Tibial nerve (tissue), 4 donors: ENCODE data around the gene ZNF837. TPM values are rescaled to one million over a fixed set of nuclear protein-coding genes. Genes with fewer than 3 reads are reported as not detected.

ENCODE experiments used
- DNase-seq, 2 donors: peaks; one replicate each; pipeline ENCODE4 v3.0.0-alpha.2; 2019; ENCODE audit warnings: low spot score in 2 of 2
- H3K27ac ChIP-seq, 4 donors: fragments of 200-600 bp; sonication (generic) in 3 of 4; one replicate each; pipeline ENCODE4 v1.5.1; 2017 to 2019; ENCODE audit warnings: mild to moderate bottlenecking in 1 of 4
- H3K27me3 ChIP-seq, 2 donors: fragments of 200-600 bp; sonication (generic) in 1 of 2; one replicate each; pipeline versions ENCODE4 v1.5.1 to v1.6.0; 2017 to 2019
- H3K36me3 ChIP-seq, 3 donors: fragments of 200-600 bp; sonication (generic); one replicate each; pipeline ENCODE4 v1.5.1; 2018 to 2019
- H3K4me1 ChIP-seq, 4 donors: fragments of 200-600 bp; sonication (generic) in 3 of 4; one replicate each; pipeline ENCODE4 v1.5.1; 2017 to 2019
- H3K4me3 ChIP-seq, 4 donors: fragments of 200-600 bp; sonication (generic) in 3 of 4; one replicate each; pipeline ENCODE4 v1.5.1; 2017 to 2019; ENCODE audit warnings: mild to moderate bottlenecking in 1 of 4, moderate library complexity in 1 of 4
- H3K9me3 ChIP-seq, 4 donors: fragments of 200-600 bp; sonication (generic) in 3 of 4; one replicate each; pipeline ENCODE4 v1.5.1; 2017 to 2019
- CTCF ChIP-seq, 5 experiments: fragments of 200-600 bp in 3 of 5; fragments of 450-650 bp in 2 of 5; sonication (generic) in 3 of 5; IDR thresholded peaks; one replicate each; pipeline ENCODE4 v1.5.1; 2016 to 2019; ENCODE audit warnings: antibody characterized with exemption in 5 of 5, mild to moderate bottlenecking in 3 of 5, moderate library complexity in 2 of 5
- EP300 ChIP-seq, 2 donors: sonication (generic); formaldehyde crosslinking; IDR thresholded peaks; one replicate each; pipeline ENCODE4 v1.6.1; 2017; ENCODE audit warnings: antibody characterized with exemption in 2 of 2, mild to moderate bottlenecking in 1 of 2
- POLR2A ChIP-seq, 2 donors: fragments of 450-650 bp; IDR thresholded peaks; one replicate each; pipeline ENCODE4 v1.6.1; 2017; ENCODE audit warnings: antibody characterized with exemption in 2 of 2, mild to moderate bottlenecking in 2 of 2, moderate library complexity in 2 of 2
- WGBS, 2 donors: methylation state at CpG; one replicate each; pipeline ENCODE4 v1.1.5; 2018; 5-methylcytosine and 5-hydroxymethylcytosine counted together
- total RNA-seq, 4 donors: library from RNA; depleted of rRNA; stranded (reverse); fragments of >200 nt; gene quantifications; one replicate each; pipeline ENCODE4 v1.1.0, GENCODE V29; 2016

The ZNF837 gene
- total RNA-seq, 4 donors from 2014 or later: 1.3 to 6.9 (median 2.6) TPM

DNA sequence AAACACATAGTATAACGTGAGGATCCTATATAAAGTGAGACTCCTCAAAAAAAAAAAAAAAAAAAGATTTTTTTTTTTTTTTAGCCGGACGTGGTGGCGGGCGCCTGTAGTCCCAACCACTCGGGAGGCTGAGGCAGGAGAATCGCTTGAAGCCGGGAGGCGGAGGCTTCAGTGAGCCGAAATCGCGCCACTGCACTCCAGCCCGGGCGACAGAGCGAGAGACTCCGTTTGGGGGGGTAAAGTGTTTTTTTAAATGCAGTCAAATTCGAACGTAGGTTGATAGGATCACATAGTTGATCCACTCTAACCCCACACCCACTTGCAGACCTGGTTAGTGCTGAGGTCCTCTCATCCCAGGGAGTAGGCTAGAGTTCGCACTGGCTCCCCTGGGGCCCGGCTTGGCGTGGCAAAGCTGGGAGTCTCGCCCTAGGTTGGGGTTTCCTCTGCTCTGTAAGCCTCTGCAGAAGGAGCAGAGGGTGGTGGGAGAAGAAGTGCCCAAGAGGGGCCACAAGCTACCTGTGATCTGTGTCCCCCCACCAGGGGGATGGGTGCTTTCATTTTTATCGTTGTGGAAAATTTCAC is 21.1 kb upstream of the ZNF837 start:
- DNase-seq: no peak
- Histone ChIP-seq H3K27me3 (peaks cover 0 to 14% of the 10 kb centered on the region in 2 donors), H3K27ac (peak overlapping the region in 3 of 4 donors; percentile 76 to 90 (median 90)), H3K36me3 (peaks cover 0 to 9% (median 0%) of the 10 kb centered on the region in 3 donors), H3K4me1 (peaks cover 0 to 27% (median 15%) of the 10 kb centered on the region in 4 donors), H3K4me3 (peak overlapping the region; percentile 51 to 79 (median 58)), H3K9me3 (no peaks in the 10 kb centered on the region)
- TF ChIP-seq CTCF (IDR thresholded peaks at IDR 0.05): peak in 1 of 5 experiments; percentile 14
- TF ChIP-seq EP300 (IDR thresholded peaks at IDR 0.05): no peak
- 33 to 38% methylated on average over 23 of the region's 23 CpGs for WGBS, 2 donors

DNA sequence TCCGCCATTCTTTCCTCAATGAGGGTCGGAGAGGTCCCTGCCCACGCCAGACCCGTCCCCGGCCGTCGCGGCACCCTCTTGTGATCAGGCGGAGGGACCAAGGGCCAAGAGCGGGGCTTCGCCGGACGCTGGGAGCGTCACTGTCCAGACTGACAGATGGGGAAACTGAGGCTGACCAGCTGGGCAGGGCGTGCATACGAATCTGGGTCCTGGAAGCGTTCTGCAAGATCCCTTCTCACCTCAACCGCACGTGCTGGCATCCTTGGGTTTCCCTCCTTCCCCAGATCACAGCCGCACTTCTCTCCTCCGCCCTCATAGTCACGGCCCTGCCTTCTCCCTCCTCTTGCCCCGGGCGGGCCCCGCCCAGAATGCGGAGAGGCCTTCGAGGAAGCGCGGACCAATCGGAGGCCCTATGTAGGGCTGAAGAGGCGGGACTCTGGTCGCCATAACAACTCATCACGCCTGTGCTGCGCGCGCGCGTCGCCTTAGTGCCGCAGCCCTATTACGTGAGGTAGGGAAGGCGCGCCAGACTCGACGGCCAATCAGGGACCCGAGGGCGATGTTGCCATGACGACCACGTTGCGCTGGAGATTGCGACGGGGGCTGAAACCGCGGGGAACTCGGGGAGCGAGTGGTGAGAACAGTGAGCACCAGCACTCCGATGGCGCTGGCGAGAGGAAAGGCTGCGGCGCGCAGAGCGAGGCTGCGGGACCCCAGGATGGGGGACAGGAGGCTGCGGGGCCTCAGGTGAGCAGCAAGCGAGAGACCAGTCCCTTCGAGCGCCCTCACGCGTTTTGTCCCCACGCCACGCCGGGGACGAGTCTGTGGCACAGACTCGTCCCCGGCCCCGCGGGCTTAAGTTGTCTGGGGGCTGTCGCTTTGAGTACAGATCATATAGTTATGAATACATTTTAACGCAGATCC is 20.3 kb upstream of the ZNF837 start:
- H3K36me3 ChIP-seq: peaks cover 0 to 9% (median 0%) of the 10 kb centered on the region in 3 donors
- peak; percentile 75 to 89 for TF ChIP-seq EP300 (IDR thresholded peaks at IDR 0.05)
- TF ChIP-seq CTCF (IDR thresholded peaks at IDR 0.05): peak in 1 of 5 experiments; percentile 12
- peak; percentile 34 to 69 for TF ChIP-seq POLR2A (IDR thresholded peaks at IDR 0.05)
- peak; percentile 100 for DNase-seq
- 1 to 2% methylated on average over 43 to 63 of the region's 80 CpGs for WGBS, 2 donors
- peak overlapping the region; percentile 51 to 79 (median 58) for H3K4me3 ChIP-seq
- peak overlapping the region in 3 of 4 donors; percentile 76 to 90 (median 90) for H3K27ac ChIP-seq
- peaks cover 0 to 19% of the 10 kb centered on the region in 2 donors for H3K27me3 ChIP-seq
- H3K4me1 ChIP-seq: peaks cover 0 to 29% (median 15%) of the 10 kb centered on the region in 4 donors
- H3K9me3 ChIP-seq: no peaks in the 10 kb centered on the region

DNA sequence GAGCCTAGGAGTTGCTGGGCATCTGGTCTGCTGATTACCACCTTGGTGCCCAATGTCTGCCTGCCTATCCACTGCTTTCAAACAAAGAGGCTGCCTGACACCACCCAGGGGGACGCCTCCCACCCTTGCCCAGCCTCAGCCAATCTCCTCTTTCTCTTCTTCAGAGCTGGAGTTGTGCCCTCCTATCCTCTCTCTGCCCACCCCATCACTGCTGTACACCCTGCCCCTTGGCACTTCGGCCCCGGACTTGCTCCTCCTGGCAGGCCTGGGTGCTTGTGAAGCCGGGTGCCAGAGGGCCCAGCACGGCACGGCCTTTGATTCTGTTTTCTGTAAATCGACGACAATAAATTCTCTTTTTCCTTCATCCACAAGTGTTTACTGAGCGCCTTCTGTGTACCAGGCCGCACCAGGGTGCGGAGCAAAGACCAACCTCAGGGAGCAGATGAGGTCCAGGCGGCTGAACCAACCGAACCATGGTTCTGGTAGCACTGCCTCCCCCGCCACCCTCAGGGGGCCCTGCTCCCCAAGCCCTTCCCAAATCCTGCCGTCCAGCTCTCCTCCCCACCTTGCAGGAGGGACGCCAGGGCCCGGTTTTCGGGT is 19.6 kb upstream of the ZNF837 start:
- Histone ChIP-seq H3K4me3 (peak overlapping the region; percentile 51 to 79 (median 58)), H3K9me3 (no peaks in the 10 kb centered on the region), H3K4me1 (peaks cover 0 to 35% (median 15%) of the 10 kb centered on the region in 4 donors), H3K27me3 (peaks cover 0 to 25% of the 10 kb centered on the region in 2 donors), H3K27ac (peak overlapping the region in 3 of 4 donors; percentile 50 to 90 (median 54)), H3K36me3 (peaks cover 0 to 11% (median 0%) of the 10 kb centered on the region in 3 donors)
- TF ChIP-seq CTCF (IDR thresholded peaks at IDR 0.05) (no peak), POLR2A (IDR thresholded peaks at IDR 0.05) (no peak), EP300 (IDR thresholded peaks at IDR 0.05) (no peak)
- WGBS, 2 donors: 40 to 44% methylated on average over 18 of the region's 18 CpGs
- DNase-seq: no peak

GRCh38 chr19:58399903-58400302 is 19.1 kb upstream of the ZNF837 start:
- H3K9me3 ChIP-seq: no peaks in the 10 kb centered on the region
- peaks cover 0 to 25% of the 10 kb centered on the region in 2 donors for H3K27me3 ChIP-seq
- peaks cover 0 to 35% (median 15%) of the 10 kb centered on the region in 4 donors for H3K4me1 ChIP-seq
- no peak overlapping the region for H3K4me3 ChIP-seq
- no peak for DNase-seq
- 97% methylated on average over 3 of the region's 3 CpGs; no CpG with 5 or more reads in 1 of the 2 donors for WGBS, 2 donors
- TF ChIP-seq POLR2A (IDR thresholded peaks at IDR 0.05): no peak
- no peak for TF ChIP-seq CTCF (IDR thresholded peaks at IDR 0.05)
- TF ChIP-seq EP300 (IDR thresholded peaks at IDR 0.05): no peak
- H3K27ac ChIP-seq: no peak overlapping the region
- peaks cover 0 to 16% (median under 1%) of the 10 kb centered on the region in 3 donors for H3K36me3 ChIP-seq
